IPS-20b (cell line): ENCODE measurements around the gene TCERG1L.

Experiments
- H3K27ac ChIP-seq: one replicate; pipeline ENCODE4 v1.5.1; 2013; ENCODE audit warnings: low read length
- H3K27me3 ChIP-seq: 2 replicates; pipeline ENCODE4 v1.6.1; 2013; ENCODE audit warnings: mild to moderate bottlenecking, low read length, inconsistent platforms; ENCODE audit not compliant: insufficient read depth
- H3K36me3 ChIP-seq: 2 replicates; pipeline ENCODE4 v1.6.1; 2013; ENCODE audit warnings: low read depth, mild to moderate bottlenecking, inconsistent platforms, low read length, moderate library complexity; ENCODE audit not compliant: insufficient read depth
- H3K4me1 ChIP-seq: 2 replicates; pipeline ENCODE4 v1.6.1; 2013; ENCODE audit warnings: mild to moderate bottlenecking, control low read depth, inconsistent platforms, low read length, moderate library complexity; ENCODE audit not compliant: insufficient read depth
- H3K4me3 ChIP-seq: 2 replicates; pipeline ENCODE4 v1.5.1; 2013; ENCODE audit warnings: mild to moderate bottlenecking, low read length, inconsistent platforms
- H3K9ac ChIP-seq: 2 replicates; pipeline ENCODE4 v1.6.1; 2013; ENCODE audit warnings: low read depth, mild to moderate bottlenecking, inconsistent platforms, low read length, moderate library complexity
- H3K9me3 ChIP-seq: 2 replicates; pipeline ENCODE4 v1.6.1; 2013; ENCODE audit warnings: mild to moderate bottlenecking, low read depth, low read length, inconsistent platforms; ENCODE audit not compliant: insufficient read depth

Gene TCERG1L

GRCh38 chr10:131252567-131253276, 58.8 kb downstream of the TCERG1L start:
- H3K4me3 ChIP-seq, result no peak overlapping the region
- no peaks in the 10 kb centered on the region for H3K27me3 ChIP-seq
- H3K27ac ChIP-seq, result no peak overlapping the region
- no peaks in the 10 kb centered on the region for H3K9me3 ChIP-seq
- no peak overlapping the region for H3K9ac ChIP-seq
- H3K36me3 ChIP-seq, result no peaks in the 10 kb centered on the region
- H3K4me1 ChIP-seq, result no peaks in the 10 kb centered on the region; the same call in 1 of the 2 replicates

- no peaks in the 10 kb centered on the region; the same call in 1 of the 2 replicates for H3K4me1 ChIP-seq
- H3K9me3 ChIP-seq, result no peaks in the 10 kb centered on the region
- no peaks in the 10 kb centered on the region for H3K27me3 ChIP-seq
- no peaks in the 10 kb centered on the region for H3K36me3 ChIP-seq
- H3K4me3 ChIP-seq, result no peak overlapping the region
- H3K27ac ChIP-seq, result no peak overlapping the region
- H3K9ac ChIP-seq, result no peak overlapping the region
Observed at GRCh38 chr10:131251146-131251541, 60.4 kb downstream of the TCERG1L start.

- Histone ChIP-seq H3K4me3 (no peak overlapping the region), H3K27me3 (no peaks in the 10 kb centered on the region), H3K9me3 (no peaks in the 10 kb centered on the region), H3K4me1 (no peaks in the 10 kb centered on the region; the same call in 1 of the 2 replicates), H3K27ac (no peak overlapping the region), H3K9ac (no peak overlapping the region), H3K36me3 (no peaks in the 10 kb centered on the region)
Observed at GRCh38 chr10:131250454-131251145, 60.9 kb downstream of the TCERG1L start.

GRCh38 chr10:131249955-131250344, 61.6 kb downstream of the TCERG1L start:
- Histone ChIP-seq H3K27me3 (no peaks in the 10 kb centered on the region), H3K27ac (no peak overlapping the region), H3K9ac (no peak overlapping the region), H3K4me3 (no peak overlapping the region), H3K9me3 (no peaks in the 10 kb centered on the region), H3K36me3 (no peaks in the 10 kb centered on the region), H3K4me1 (no peaks in the 10 kb centered on the region; the same call in 1 of the 2 replicates)

GRCh38 chr10:131249238-131249954, 62.1 kb downstream of the TCERG1L start:
- no peak overlapping the region for H3K4me3 ChIP-seq
- H3K36me3 ChIP-seq, result no peaks in the 10 kb centered on the region
- H3K9ac ChIP-seq, result no peak overlapping the region
- no peaks in the 10 kb centered on the region for H3K27me3 ChIP-seq
- H3K4me1 ChIP-seq, result no peaks in the 10 kb centered on the region; the same call in 1 of the 2 replicates
- no peaks in the 10 kb centered on the region for H3K9me3 ChIP-seq
- no peak overlapping the region for H3K27ac ChIP-seq

GRCh38 chr10:131248376-131249165, 63.0 kb downstream of the TCERG1L start:
- no peaks in the 10 kb centered on the region for H3K27me3 ChIP-seq

GRCh38 chr10:131247873-131248272, 63.6 kb downstream of the TCERG1L start:
- Histone ChIP-seq H3K4me1 (no peaks in the 10 kb centered on the region; the same call in 1 of the 2 replicates), H3K4me3 (no peak overlapping the region)

More at GRCh38 chr10:131248376-131249165, 63.0 kb downstream of the TCERG1L start:
- H3K9me3 ChIP-seq, result no peaks in the 10 kb centered on the region
- no peaks in the 10 kb centered on the region; the same call in 1 of the 2 replicates for H3K4me1 ChIP-seq
- H3K9ac ChIP-seq, result no peak overlapping the region
- no peak overlapping the region for H3K27ac ChIP-seq
- H3K4me3 ChIP-seq, result no peak overlapping the region
- no peaks in the 10 kb centered on the region for H3K36me3 ChIP-seq

GRCh38 chr10:131246775-131247174, 64.7 kb downstream of the TCERG1L start:
- no peak overlapping the region for H3K27ac ChIP-seq
- H3K9ac ChIP-seq, result no peak overlapping the region
- H3K27me3 ChIP-seq, result no peaks in the 10 kb centered on the region
- H3K9me3 ChIP-seq, result no peaks in the 10 kb centered on the region
- no peaks in the 10 kb centered on the region for H3K36me3 ChIP-seq
- no peak overlapping the region for H3K4me3 ChIP-seq
- no peaks in the 10 kb centered on the region; the same call in 1 of the 2 replicates for H3K4me1 ChIP-seq

More at GRCh38 chr10:131247873-131248272, 63.6 kb downstream of the TCERG1L start:
- Histone ChIP-seq H3K27me3 (no peaks in the 10 kb centered on the region), H3K9me3 (no peaks in the 10 kb centered on the region), H3K27ac (no peak overlapping the region), H3K9ac (no peak overlapping the region), H3K36me3 (no peaks in the 10 kb centered on the region)

GRCh38 chr10:131246089-131246488, 65.4 kb downstream of the TCERG1L start:
- Histone ChIP-seq H3K27me3 (no peaks in the 10 kb centered on the region), H3K4me3 (no peak overlapping the region), H3K36me3 (no peaks in the 10 kb centered on the region), H3K9ac (no peak overlapping the region), H3K27ac (no peak overlapping the region), H3K9me3 (no peaks in the 10 kb centered on the region), H3K4me1 (no peaks in the 10 kb centered on the region; the same call in 1 of the 2 replicates)

- Histone ChIP-seq H3K9ac (no peak overlapping the region), H3K36me3 (no peaks in the 10 kb centered on the region), H3K4me1 (no peaks in the 10 kb centered on the region; the same call in 1 of the 2 replicates), H3K9me3 (no peaks in the 10 kb centered on the region), H3K27me3 (no peaks in the 10 kb centered on the region), H3K27ac (no peak overlapping the region), H3K4me3 (no peak overlapping the region)
Observed at GRCh38 chr10:131245475-131246059, 66.0 kb downstream of the TCERG1L start.

- Histone ChIP-seq H3K4me3 (no peak overlapping the region), H3K9me3 (no peaks in the 10 kb centered on the region), H3K4me1 (no peaks in the 10 kb centered on the region; the same call in 1 of the 2 replicates), H3K27ac (no peak overlapping the region), H3K27me3 (no peaks in the 10 kb centered on the region), H3K36me3 (no peaks in the 10 kb centered on the region), H3K9ac (no peak overlapping the region)
Observed at GRCh38 chr10:131244836-131245235, 66.7 kb downstream of the TCERG1L start.
